HCT116 (cell line): ENCODE data around the gene VPS25. TPM values are rescaled to one million over a fixed set of nuclear protein-coding genes. Genes with fewer than 3 reads are reported as not detected.
A peak's percentile ranks its signal among the peaks of the same experiment; 100 is the strongest.

Experiments used
- ATAC-seq: fragments of 200-7000 bp; cut with Tn5 transposase; 2 replicates; pipeline ENCODE4 v1.9.1; 2020; ENCODE audit warnings: mild to moderate bottlenecking, moderate library complexity
- BruUV-seq: library from RNA; stranded (reverse); fragments of 400-500 nt; replicated peaks from 2 replicates; lab custom pipeline; 2021; lab: Mats Ljungman, UMichigan
- CTCF ChIA-PET: fragments of 300-600 bp; sonication (Branson Sonifier 250); formaldehyde crosslinking; loops from one replicate; lab custom pipeline; 2021; ENCODE audit warnings: antibody characterized with exemption; lab: Charles Lee
- POLR2A ChIA-PET: fragments of 300-600, 350-600 bp; sonication (Branson Sonifier 250); formaldehyde crosslinking; loops from one replicate; lab custom pipeline; 2021; ENCODE audit warnings: antibody characterized with exemption; lab: Charles Lee
- RAD21 ChIA-PET, 2 experiments: fragments of 300-600 bp; sonication (Branson Sonifier 250); formaldehyde crosslinking; loops; one replicate each; lab custom pipeline; 2023; ENCODE audit warnings: low total read pairs in 2 of 2; ENCODE audit not compliant: uncharacterized antibody in 2 of 2, unreplicated experiment in 2 of 2, low non-redundant PET in 1 of 2; lab: Charles Lee
- DNase-seq: peaks from one replicate; pipeline ENCODE4 v3.0.0-alpha.2; 2010; ENCODE audit warnings: low read depth, low spot score
- H2AFZ ChIP-seq: fragments of 200-600 bp; shearing (Covaris generic), sonication (generic); 2 replicates; pipeline ENCODE4 v1.6.1; 2017; ENCODE audit warnings: low read depth, mixed run types, mixed read lengths, antibody characterized with exemption, low read length; ENCODE audit not compliant: poor library complexity, severe bottlenecking
- H3K27ac ChIP-seq: 2 replicates; pipeline ENCODE4 v1.5.1; 2012; ENCODE audit warnings: low read depth, low read length
- H3K27me3 ChIP-seq: fragments of 200-600 bp; sonication (generic); 2 replicates; pipeline ENCODE4 v1.6.1; 2016; ENCODE audit warnings: mixed run types, low read length, mixed read lengths; ENCODE audit not compliant: insufficient read depth
- H3K36me3 ChIP-seq, 2 experiments: fragments of 200-500 bp in 1 of 2; fragments of 200-600 bp in 1 of 2; sonication (Bioruptor generic) in 1 of 2; sonication (generic) in 1 of 2; 2 replicates each; pipeline versions ENCODE4 v1.5.1 to v1.6.1; 2014 to 2016; ENCODE audit warnings: low read length in 2 of 2, inconsistent platforms in 1 of 2, mixed read lengths in 1 of 2, mixed run types in 1 of 2; ENCODE audit not compliant: insufficient read depth in 2 of 2, control insufficient read depth in 1 of 2
- H3K4me1 ChIP-seq, 2 experiments: fragments of 200-600 bp in 1 of 2; sonication (generic) in 1 of 2; 2 replicates each; pipeline versions ENCODE4 v1.5.1 to v1.6.1; 2012 to 2017; ENCODE audit warnings: low read length in 2 of 2, inconsistent platforms in 1 of 2, mild to moderate bottlenecking in 1 of 2, mixed read lengths in 1 of 2, mixed run types in 1 of 2, moderate library complexity in 1 of 2; ENCODE audit not compliant: insufficient read depth in 2 of 2, control insufficient read depth in 1 of 2
- H3K4me2 ChIP-seq: fragments of 200-600 bp; sonication (generic); 2 replicates; pipeline ENCODE4 v1.6.1; 2017; ENCODE audit warnings: mixed run types, low read length, mixed read lengths
- H3K4me3 ChIP-seq, 2 experiments: fragments of 200-600 bp in 1 of 2; sonication (generic) in 1 of 2; replicated peaks in 1 of 2; 2 replicates each; pipeline ENCODE4 v1.5.1; 2011 to 2016; ENCODE audit warnings: low read length in 2 of 2, control low read depth in 1 of 2, low read depth in 1 of 2, mild to moderate bottlenecking in 1 of 2, mixed read lengths in 1 of 2, mixed run types in 1 of 2
- H3K79me2 ChIP-seq: fragments of 200-600 bp; sonication (generic); 2 replicates; pipeline ENCODE4 v1.6.1; 2017; ENCODE audit warnings: mild to moderate bottlenecking, mixed run types, low read length, moderate library complexity, mixed read lengths; ENCODE audit not compliant: insufficient read depth
- H3K9ac ChIP-seq: fragments of 200-600 bp; sonication (generic); 2 replicates; pipeline ENCODE4 v1.6.1; 2016; ENCODE audit warnings: low read length, mixed read lengths
- H3K9me2 ChIP-seq: fragments of 200-600 bp; sonication (generic), shearing (Covaris generic); 2 replicates; pipeline ENCODE4 v1.6.1; 2017; ENCODE audit warnings: mixed run types, mild to moderate bottlenecking, moderate library complexity; ENCODE audit not compliant: insufficient read depth
- H3K9me3 ChIP-seq, 2 experiments: fragments of 200-500 bp in 1 of 2; fragments of 200-600 bp in 1 of 2; sonication (Bioruptor generic) in 1 of 2; sonication (generic) in 1 of 2; 2 replicates each; pipeline ENCODE4 v1.6.1; 2014 to 2017; ENCODE audit warnings: low read length in 2 of 2, mixed read lengths in 2 of 2, inconsistent platforms in 1 of 2, low read depth in 1 of 2, mild to moderate bottlenecking in 1 of 2, mixed run types in 1 of 2, moderate library complexity in 1 of 2; ENCODE audit not compliant: control insufficient read depth in 1 of 2, insufficient read depth in 1 of 2
- H4K20me1 ChIP-seq: fragments of 200-600 bp; sonication (generic), shearing (Covaris generic); 2 replicates; pipeline ENCODE4 v1.6.1; 2017; ENCODE audit warnings: mixed run types, mild to moderate bottlenecking, moderate library complexity; ENCODE audit not compliant: insufficient read depth
- ELF1 ChIP-seq: IDR thresholded peaks from 2 replicates; pipeline ENCODE4 v1.6.1; 2012; ENCODE audit warnings: low read depth, borderline replicate concordance
- EZH2 ChIP-seq: fragments of 200-600 bp; sonication (generic); IDR thresholded peaks from 2 replicates; pipeline ENCODE4 v1.6.1; 2017; ENCODE audit warnings: antibody characterized with exemption, mixed run types
- EZH2phosphoT487 ChIP-seq: fragments of 200-600 bp; IDR thresholded peaks from 2 replicates; pipeline ENCODE4 v1.6.1; 2018; ENCODE audit warnings: antibody characterized with exemption, borderline replicate concordance
- MAX ChIP-seq: IDR thresholded peaks from 2 replicates; pipeline ENCODE4 v1.6.1; 2012
- REST ChIP-seq: IDR thresholded peaks from 2 replicates; pipeline ENCODE4 v1.6.1; 2012; ENCODE audit warnings: low read depth
- SIN3A ChIP-seq: IDR thresholded peaks from 2 replicates; pipeline ENCODE4 v1.6.1; 2012; ENCODE audit warnings: low read depth
- SP1 ChIP-seq: IDR thresholded peaks from 2 replicates; pipeline ENCODE4 v1.6.1; 2012; ENCODE audit warnings: low read depth
- YY1 ChIP-seq: IDR thresholded peaks from 2 replicates; pipeline ENCODE4 v1.6.1; 2011; ENCODE audit warnings: low read length, low read depth, moderate library complexity, mild to moderate bottlenecking; ENCODE audit not compliant: insufficient replicate concordance; ENCODE audit errors: extremely low read depth
- ZFX ChIP-seq: fragments of 450-650 bp; IDR thresholded peaks from 2 replicates; pipeline ENCODE4 v1.6.1; 2017
- intact Hi-C: fragments of 100-400 bp; cut with micrococcal nuclease; formaldehyde crosslinking; loops from 2 replicates; pipeline ENCODE4 v1.10.0; 2022
- total RNA-seq: library from RNA; stranded (reverse); gene quantifications from one replicate; pipeline ENCODE4 v1.2.1, GENCODE V29; 2021; ENCODE audit not compliant: unreplicated experiment

The VPS25 gene
- total RNA-seq, 1 experiment from 2014 or later = 57.0 TPM

DNA sequence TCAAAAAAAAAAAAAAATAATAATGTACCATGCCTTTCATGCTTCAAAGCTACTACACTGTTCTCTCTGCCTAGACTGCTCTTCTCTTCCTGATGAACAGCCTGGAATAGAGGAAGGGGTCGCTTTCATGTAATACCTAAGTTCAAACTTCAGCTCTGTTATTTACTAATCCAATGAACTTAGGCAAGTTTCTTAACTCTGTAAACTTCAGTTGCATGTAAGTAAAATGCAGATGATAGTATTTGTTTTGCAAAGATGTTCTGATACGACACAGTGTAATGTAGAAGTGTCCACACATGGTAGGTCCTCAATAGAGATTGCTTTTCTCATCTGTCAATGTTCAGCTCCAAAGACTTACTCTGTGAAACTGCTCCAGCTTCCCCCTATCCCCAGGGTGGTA is 18.7 kb downstream of the VPS25 start:
- Histone ChIP-seq H3K36me3 (no peaks in the 10 kb centered on the region), H3K9ac (no peak overlapping the region), H3K4me2 (no peak overlapping the region), H3K4me1 (no peaks in the 10 kb centered on the region), H3K9me2 (no peaks in the 10 kb centered on the region), H4K20me1 (no peaks in the 10 kb centered on the region), H3K4me3 (no peak overlapping the region), H3K27me3 (no peaks in the 10 kb centered on the region), H3K79me2 (0 out of 2 replicates have a peak, but pooled peaks cover 2% of the 10 kb centered on the region), H3K9me3 (no peaks in the 10 kb centered on the region), H2AFZ (no peak overlapping the region), H3K27ac (no peak overlapping the region)
- ATAC-seq (no peak), DNase-seq (no peak)
- intact Hi-C loops = no loop called here
- TF ChIP-seq ZFX (no peak), EZH2 (no peak)
- CTCF ChIA-PET = interaction anchor here (0.9 kb wide), 1 partner anchor 28 kb away, joined by 3 read pairs; no protein-coding TSS in a partner anchor
- RAD21 ChIA-PET = no interaction called here
- POLR2A ChIA-PET = interaction anchor here (0.7 kb wide), 1 partner anchor 1026 kb away, joined by 4 read pairs; no protein-coding TSS in a partner anchor
- no TSS peak for BruUV-seq

DNA sequence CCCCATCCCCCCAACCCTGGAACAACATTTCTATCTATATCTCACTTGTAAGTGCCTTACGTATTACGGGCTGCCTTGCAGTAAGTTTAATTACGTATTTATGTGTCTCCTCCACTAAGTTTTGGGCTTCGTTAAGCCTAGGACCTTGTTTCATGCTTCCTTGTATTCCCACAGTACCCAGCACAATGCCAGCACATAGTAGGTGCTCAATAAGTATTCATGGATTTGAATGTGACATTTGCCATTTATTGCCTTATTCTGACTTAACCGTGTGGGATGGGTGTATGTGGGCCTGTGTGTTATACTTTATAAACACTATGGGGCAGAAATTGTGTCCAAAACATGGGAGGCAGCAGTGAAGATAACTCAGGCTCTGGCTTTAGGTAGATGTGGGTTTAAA is 19.3 kb downstream of the VPS25 start:
- Histone ChIP-seq H3K9me3 (no peaks in the 10 kb centered on the region), H3K4me3 (no peak overlapping the region), H2AFZ (no peak overlapping the region), H3K4me2 (no peak overlapping the region), H3K9ac (no peak overlapping the region), H3K4me1 (peaks cover under 1 to 4% of the 10 kb centered on the region in 2 experiments; a peak in 2 of 4 replicates), H3K79me2 (0 out of 2 replicates have a peak, but pooled peaks cover 5% of the 10 kb centered on the region), H3K27ac (no peak overlapping the region), H3K9me2 (no peaks in the 10 kb centered on the region), H3K36me3 (no peaks in the 10 kb centered on the region), H3K27me3 (no peaks in the 10 kb centered on the region), H4K20me1 (no peaks in the 10 kb centered on the region)
- intact Hi-C loops = no loop called here
- CTCF ChIA-PET = no interaction called here
- ATAC-seq = no peak
- no peak for DNase-seq
- RAD21 ChIA-PET = no interaction called here
- TF ChIP-seq REST (no peak), SIN3A (no peak), EZH2phosphoT487 (no peak), ELF1 (no peak), MAX (0 out of 2 replicates have a peak, but pooled peaks have one; percentile 22), YY1 (no peak), SP1 (no peak)
- POLR2A ChIA-PET = no interaction called here
- no TSS peak for BruUV-seq
